T-helper 1 cell (primary cell): ENCODE measurements around the gene CDCA5.
"Not testable (repeated sequence)": the region's sequence is repeated elsewhere in the genome, so short reads cannot be mapped to it uniquely, and the experiment has no call there.

ENCODE experiments used
- DNase-seq, 5 donors: peaks; one replicate each; pipeline ENCODE4 v3.0.0-alpha.2; 2012 to 2020

The CDCA5 gene

GRCh38 chr11:65118891-65119669 is 35.2 kb upstream of the CDCA5 start:
- not testable (repeated sequence) for DNase-seq

GRCh38 chr11:65118097-65118837 is 34.4 kb upstream of the CDCA5 start:
- no peak for DNase-seq

GRCh38 chr11:65117206-65118096 is 33.6 kb upstream of the CDCA5 start, which contains the start of gene ZNHIT2:
ZNHIT2 (minus strand) TSS chr11:65117701; CDS start chr11:65117653, 48 bp downstream.
- DNase-seq: peak; percentile 99 to 100 (median 99)

GRCh38 chr11:65116370-65117205 is 32.7 kb upstream of the CDCA5 start:
- DNase-seq: peak in 2 of 5 donors; percentile 55 to 76

- no peak for DNase-seq
Measured at GRCh38 chr11:65115361-65116082, 31.7 kb upstream of the CDCA5 start.

GRCh38 chr11:65114538-65115171 is 30.8 kb upstream of the CDCA5 start:
- DNase-seq: no peak

GRCh38 chr11:65113839-65114238 is 30.0 kb upstream of the CDCA5 start:
- DNase-seq: no peak

GRCh38 chr11:65113361-65113756 is 29.5 kb upstream of the CDCA5 start:
- no peak for DNase-seq

- DNase-seq: peak; percentile 53 to 78 (median 70)
Measured at GRCh38 chr11:65112546-65113360, 28.9 kb upstream of the CDCA5 start.

GRCh38 chr11:65111744-65112545 is 28.1 kb upstream of the CDCA5 start, which contains the start of gene TM7SF2:
TM7SF2 (plus strand) TSS chr11:65111872; CDS start chr11:65112016, 144 bp downstream.
- DNase-seq: peak; percentile 92 to 95 (median 93)

- no peak for DNase-seq
Measured at GRCh38 chr11:65111159-65111743, 27.4 kb upstream of the CDCA5 start.

GRCh38 chr11:65110354-65110861 is 26.6 kb upstream of the CDCA5 start:
- peak; percentile 80 to 96 (median 85) for DNase-seq

- no peak for DNase-seq
Measured at GRCh38 chr11:65109231-65110198, 25.7 kb upstream of the CDCA5 start.

GRCh38 chr11:65108469-65109123 is 24.8 kb upstream of the CDCA5 start:
- no peak for DNase-seq

GRCh38 chr11:65107751-65108468 is 24.1 kb upstream of the CDCA5 start:
- no peak for DNase-seq

- no peak for DNase-seq
Measured at GRCh38 chr11:65107078-65107477, 23.2 kb upstream of the CDCA5 start.
